MM.1S (cell line): ENCODE results near the gene PRKAG2.

ENCODE experiments used
- DNase-seq: peaks from one replicate; pipeline ENCODE4 v3.0.0-alpha.2; 2015
- H2AFZ ChIP-seq: fragments of 300-600 bp; sonication (generic); 2 replicates; pipeline ENCODE4 v1.6.0; 2016; ENCODE audit warnings: antibody characterized with exemption, low read length
- H3F3A ChIP-seq: fragments of 300-600 bp; sonication (generic); 2 replicates; pipeline ENCODE4 v1.6.1; 2016; ENCODE audit warnings: mild to moderate bottlenecking, antibody characterized with exemption, low read length, moderate library complexity, mixed read lengths; ENCODE audit not compliant: insufficient read depth
- H3K27ac ChIP-seq: fragments of 300-600 bp; sonication (generic); 2 replicates; pipeline ENCODE4 v1.5.1; 2016; ENCODE audit warnings: mild to moderate bottlenecking, low read length
- H3K27me3 ChIP-seq: fragments of 300-600 bp; sonication (generic); replicated peaks from 2 replicates; pipeline ENCODE4 v1.6.0; 2016; ENCODE audit warnings: low read length; ENCODE audit not compliant: insufficient read depth
- H3K36me3 ChIP-seq: fragments of 300-600 bp; sonication (generic); replicated peaks from 2 replicates; pipeline ENCODE4 v1.6.1; 2016; ENCODE audit warnings: mild to moderate bottlenecking, low read length, mixed read lengths; ENCODE audit not compliant: insufficient read depth
- H3K4me1 ChIP-seq: fragments of 300-600 bp; sonication (generic); 2 replicates; pipeline ENCODE4 v1.6.1; 2016; ENCODE audit warnings: low read length, mixed read lengths
- H3K4me2 ChIP-seq: fragments of 300-600 bp; sonication (generic); 2 replicates; pipeline ENCODE4 v1.6.0; 2016; ENCODE audit warnings: low read depth, low read length
- H3K4me3 ChIP-seq: fragments of 300-600 bp; sonication (generic); 2 replicates; pipeline ENCODE4 v1.5.1; 2016; ENCODE audit warnings: low read length, mixed read lengths
- H3K79me2 ChIP-seq: fragments of 300-600 bp; sonication (generic); 2 replicates; pipeline ENCODE4 v1.6.1; 2016; ENCODE audit warnings: mixed run types, low read length, mixed read lengths
- H3K9ac ChIP-seq: fragments of 300-600 bp; sonication (generic); 2 replicates; pipeline ENCODE4 v1.6.1; 2016; ENCODE audit warnings: low read length, mixed read lengths
- H3K9me2 ChIP-seq: fragments of 300-600 bp; sonication (generic); replicated peaks from 2 replicates; pipeline ENCODE4 v1.6.1; 2016; ENCODE audit warnings: mild to moderate bottlenecking, low read length, mixed read lengths; ENCODE audit not compliant: insufficient read depth
- H3K9me3 ChIP-seq: fragments of 300-600 bp; sonication (generic); replicated peaks from 2 replicates; pipeline ENCODE4 v1.6.1; 2016; ENCODE audit warnings: mild to moderate bottlenecking, low read length, mixed read lengths; ENCODE audit not compliant: insufficient read depth
- H4K20me1 ChIP-seq: fragments of 300-600 bp; sonication (generic); 2 replicates; pipeline ENCODE4 v1.6.1; 2016; ENCODE audit warnings: mild to moderate bottlenecking, low read length, moderate library complexity, mixed read lengths; ENCODE audit not compliant: insufficient read depth
- EZH2 ChIP-seq: fragments of 300-600 bp; sonication (generic); optimal IDR thresholded peaks from 2 replicates; pipeline ENCODE3; 2017; ENCODE audit warnings: low read depth, mild to moderate bottlenecking, antibody characterized with exemption, low read length, mixed read lengths
- EZH2phosphoT487 ChIP-seq: fragments of 300-600 bp; sonication (generic); IDR thresholded peaks from 2 replicates; pipeline ENCODE4 v1.6.1; 2018; ENCODE audit warnings: antibody characterized with exemption, low read length
- TF ChIP-seq, protein P1 (sequence below): fragments of 300-600 bp; sonication (generic); IDR thresholded peaks from 2 replicates; pipeline ENCODE4 v1.5.1; 2016; ENCODE audit warnings: antibody characterized with exemption, low read length, mixed read lengths

The PRKAG2 gene

DNA sequence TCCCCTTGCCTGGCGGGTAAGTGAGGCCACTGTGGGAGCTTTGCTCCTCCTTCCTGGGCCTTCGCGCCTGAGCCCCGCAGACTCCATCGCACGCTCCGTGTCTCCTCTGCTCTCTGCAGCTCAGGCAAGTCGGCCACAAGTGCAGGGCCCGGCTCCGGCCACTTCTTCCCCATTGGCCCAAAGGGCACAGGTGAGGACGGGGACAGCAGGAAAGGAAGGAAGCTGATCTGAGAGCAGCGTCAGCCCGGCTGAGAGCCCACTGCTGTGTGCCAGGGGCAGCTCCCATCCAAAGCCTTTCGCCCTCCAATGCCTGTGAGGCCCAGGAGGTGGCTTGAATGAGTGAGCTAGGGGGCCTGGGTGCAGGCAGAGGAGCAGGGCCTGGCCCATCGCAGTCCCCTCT, 323.6 kb downstream of the PRKAG2 start:
- no peak overlapping the region for H3K4me3 ChIP-seq
- H3K27me3 ChIP-seq = no peaks in the 10 kb centered on the region
- no peaks in the 10 kb centered on the region for H3F3A ChIP-seq
- no peak overlapping the region for H3K4me2 ChIP-seq
- H2AFZ ChIP-seq = no peak overlapping the region
- H4K20me1 ChIP-seq = no peaks in the 10 kb centered on the region
- H3K9me3 ChIP-seq = no peaks in the 10 kb centered on the region
- DNase-seq = no peak
- no peak overlapping the region for H3K27ac ChIP-seq
- H3K9ac ChIP-seq = no peak overlapping the region
- no peaks in the 10 kb centered on the region for H3K79me2 ChIP-seq
- no peaks in the 10 kb centered on the region for H3K36me3 ChIP-seq
- H3K4me1 ChIP-seq = no peaks in the 10 kb centered on the region
- no peak for TF ChIP-seq EZH2
- TF ChIP-seq EZH2phosphoT487 = no peak
- TF ChIP-seq, protein P1, sequence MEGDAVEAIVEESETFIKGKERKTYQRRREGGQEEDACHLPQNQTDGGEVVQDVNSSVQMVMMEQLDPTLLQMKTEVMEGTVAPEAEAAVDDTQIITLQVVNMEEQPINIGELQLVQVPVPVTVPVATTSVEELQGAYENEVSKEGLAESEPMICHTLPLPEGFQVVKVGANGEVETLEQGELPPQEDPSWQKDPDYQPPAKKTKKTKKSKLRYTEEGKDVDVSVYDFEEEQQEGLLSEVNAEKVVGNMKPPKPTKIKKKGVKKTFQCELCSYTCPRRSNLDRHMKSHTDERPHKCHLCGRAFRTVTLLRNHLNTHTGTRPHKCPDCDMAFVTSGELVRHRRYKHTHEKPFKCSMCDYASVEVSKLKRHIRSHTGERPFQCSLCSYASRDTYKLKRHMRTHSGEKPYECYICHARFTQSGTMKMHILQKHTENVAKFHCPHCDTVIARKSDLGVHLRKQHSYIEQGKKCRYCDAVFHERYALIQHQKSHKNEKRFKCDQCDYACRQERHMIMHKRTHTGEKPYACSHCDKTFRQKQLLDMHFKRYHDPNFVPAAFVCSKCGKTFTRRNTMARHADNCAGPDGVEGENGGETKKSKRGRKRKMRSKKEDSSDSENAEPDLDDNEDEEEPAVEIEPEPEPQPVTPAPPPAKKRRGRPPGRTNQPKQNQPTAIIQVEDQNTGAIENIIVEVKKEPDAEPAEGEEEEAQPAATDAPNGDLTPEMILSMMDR = no peak
- H3K9me2 ChIP-seq = no peaks in the 10 kb centered on the region

DNA sequence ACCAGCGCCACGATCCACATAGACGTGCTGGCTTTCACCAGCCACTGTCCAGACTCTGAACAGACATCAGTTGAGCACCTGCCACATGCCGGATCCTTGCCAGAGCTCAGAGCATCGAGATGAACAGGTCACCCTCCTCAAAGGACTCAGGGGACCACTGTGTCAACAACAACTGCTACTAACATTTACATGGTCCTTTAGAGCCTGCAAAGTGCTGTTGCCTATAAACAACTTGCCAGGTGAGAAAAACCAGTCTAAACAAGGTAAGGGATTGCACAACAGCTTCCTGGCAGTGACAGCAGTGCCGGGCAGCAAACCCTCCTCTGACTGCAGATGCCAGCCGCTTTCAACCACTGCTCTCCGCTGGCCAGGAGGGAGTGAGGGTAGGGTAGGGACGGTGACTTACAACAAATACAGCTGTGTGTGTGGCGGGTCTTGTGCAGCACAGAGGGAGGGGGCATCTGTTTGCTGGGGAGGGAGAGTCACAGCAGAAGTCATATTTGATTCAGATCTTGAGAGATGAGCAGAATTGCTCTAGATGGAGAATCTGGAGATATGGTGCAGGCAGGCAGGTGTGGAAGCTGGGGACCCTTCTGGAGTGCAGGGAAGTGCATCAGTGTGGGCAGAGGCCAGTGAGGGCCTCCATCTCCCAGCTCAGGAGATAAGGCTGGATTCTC, 324.4 kb downstream of the PRKAG2 start:
- Histone ChIP-seq H3K36me3 (no peaks in the 10 kb centered on the region), H3K27ac (no peak overlapping the region), H3K9me2 (no peaks in the 10 kb centered on the region), H3K79me2 (no peaks in the 10 kb centered on the region), H3F3A (no peaks in the 10 kb centered on the region), H3K27me3 (no peaks in the 10 kb centered on the region), H4K20me1 (no peaks in the 10 kb centered on the region), H2AFZ (no peak overlapping the region), H3K4me1 (no peaks in the 10 kb centered on the region), H3K4me2 (no peak overlapping the region), H3K4me3 (no peak overlapping the region), H3K9me3 (no peaks in the 10 kb centered on the region), H3K9ac (no peak overlapping the region)
- TF ChIP-seq, protein P1 = no peak
- no peak for TF ChIP-seq EZH2phosphoT487
- TF ChIP-seq EZH2 = no peak
- no peak for DNase-seq

DNA sequence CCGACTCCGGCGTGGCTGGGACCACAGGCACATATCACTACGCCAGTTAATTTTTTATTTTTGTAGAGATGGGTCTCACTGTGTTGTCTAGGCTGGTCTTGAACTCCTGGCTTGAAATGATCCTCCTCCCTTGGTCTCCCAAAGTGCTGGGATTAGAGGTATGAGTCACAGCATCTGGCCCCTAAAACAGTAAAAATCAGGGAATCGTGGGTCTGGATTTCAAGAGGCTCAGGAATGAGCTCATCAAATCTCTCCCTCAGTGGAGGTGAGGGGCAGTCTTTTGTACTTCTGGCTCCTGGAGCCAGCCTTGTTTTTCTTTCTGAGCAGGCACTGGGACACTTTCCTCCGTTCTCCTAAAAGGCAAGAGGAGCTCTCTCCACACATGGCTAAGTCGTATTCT, 325.1 kb downstream of the PRKAG2 start:
- Histone ChIP-seq H3K4me2 (no peak overlapping the region), H3K79me2 (no peaks in the 10 kb centered on the region), H3K27ac (no peak overlapping the region), H2AFZ (no peak overlapping the region), H3K4me3 (no peak overlapping the region), H3K9me3 (no peaks in the 10 kb centered on the region), H4K20me1 (no peaks in the 10 kb centered on the region), H3K9ac (no peak overlapping the region), H3K27me3 (no peaks in the 10 kb centered on the region), H3K4me1 (no peaks in the 10 kb centered on the region), H3K9me2 (no peaks in the 10 kb centered on the region), H3K36me3 (no peaks in the 10 kb centered on the region), H3F3A (no peaks in the 10 kb centered on the region)
- TF ChIP-seq EZH2 (no peak), EZH2phosphoT487 (no peak)
- TF ChIP-seq, protein P1 = no peak
- DNase-seq = no peak
